Smooth muscle cell of the brain vasculature (primary cell): Measurements from ENCODE around the gene DDHD1.
"Not testable (repeated sequence)": the region's sequence is repeated elsewhere in the genome, so short reads cannot be mapped to it uniquely, and the experiment has no call there.

ENCODE experiments used
- DNase-seq: peaks from one replicate; pipeline ENCODE4 v3.0.0-alpha.2; 2012; ENCODE audit warnings: low read depth, low spot score

The DDHD1 gene

DNA sequence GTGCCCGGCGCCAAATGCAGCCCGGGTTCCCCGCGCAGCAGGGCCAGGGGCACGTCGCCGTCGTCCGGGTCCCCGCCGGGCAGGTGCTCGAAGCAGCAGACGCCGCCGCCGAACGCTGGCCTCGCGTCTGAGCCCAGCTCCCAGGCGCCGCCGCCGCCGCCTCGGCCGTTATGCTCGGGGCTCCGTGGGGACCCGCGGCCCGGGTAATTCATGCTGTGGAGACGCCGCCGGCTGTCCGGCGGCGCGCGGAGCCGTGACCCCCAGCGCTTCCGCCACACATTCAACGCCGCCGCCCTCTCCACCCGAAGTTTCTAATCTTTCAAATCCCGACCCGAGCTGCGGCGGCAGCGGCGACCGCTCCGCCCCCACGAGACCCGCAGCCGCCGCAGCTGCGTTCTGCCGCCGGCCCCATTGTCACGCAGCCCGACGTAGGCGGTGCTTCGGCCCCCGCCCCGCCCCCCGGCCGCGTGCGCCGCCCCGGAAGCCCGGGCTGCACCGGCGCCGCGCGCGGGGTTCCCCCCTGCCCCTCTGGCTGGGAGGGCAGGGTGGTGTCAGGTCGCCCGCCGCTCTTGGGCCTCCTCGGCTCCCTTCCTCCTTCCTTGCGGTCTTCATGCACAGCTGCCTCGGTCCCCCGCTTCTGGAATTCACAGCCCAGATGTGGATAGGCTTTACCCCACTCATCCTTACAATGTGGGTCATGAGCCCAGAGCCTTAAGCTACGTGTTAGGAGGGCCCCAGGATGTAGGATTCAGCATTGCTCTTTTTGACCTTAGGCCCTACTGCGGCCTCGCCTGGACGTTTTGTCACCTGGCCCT lies at the start of gene DDHD1:
Gene DDHD1 (minus strand): TSS at position 437 of the 815 bp plus-strand sequence. CDS start 225 bp downstream, at position 212.
- DNase-seq, result no peak

DNA sequence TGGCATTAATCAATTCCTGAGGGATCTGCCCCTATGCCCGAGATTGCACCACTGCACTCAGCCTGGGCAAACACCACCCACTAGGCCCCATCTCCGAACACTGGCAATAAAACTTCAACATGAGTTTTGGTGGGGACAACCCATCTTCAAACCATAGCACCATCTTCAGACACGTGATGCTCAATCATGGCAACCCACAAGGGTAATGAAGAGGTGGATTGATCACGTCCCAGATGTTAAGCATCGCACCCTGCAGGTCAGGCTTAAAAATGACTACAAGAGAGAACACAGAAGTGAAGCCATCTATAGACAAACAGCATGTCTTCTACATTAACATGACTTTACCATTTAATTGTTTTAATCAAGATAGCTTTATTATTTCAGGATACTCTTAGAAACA lies 42.8 kb upstream of the DDHD1 start:
- no peak for DNase-seq

GRCh38 chr14:53193193-53193592 lies 40.1 kb upstream of the DDHD1 start:
- no peak for DNase-seq

DNA sequence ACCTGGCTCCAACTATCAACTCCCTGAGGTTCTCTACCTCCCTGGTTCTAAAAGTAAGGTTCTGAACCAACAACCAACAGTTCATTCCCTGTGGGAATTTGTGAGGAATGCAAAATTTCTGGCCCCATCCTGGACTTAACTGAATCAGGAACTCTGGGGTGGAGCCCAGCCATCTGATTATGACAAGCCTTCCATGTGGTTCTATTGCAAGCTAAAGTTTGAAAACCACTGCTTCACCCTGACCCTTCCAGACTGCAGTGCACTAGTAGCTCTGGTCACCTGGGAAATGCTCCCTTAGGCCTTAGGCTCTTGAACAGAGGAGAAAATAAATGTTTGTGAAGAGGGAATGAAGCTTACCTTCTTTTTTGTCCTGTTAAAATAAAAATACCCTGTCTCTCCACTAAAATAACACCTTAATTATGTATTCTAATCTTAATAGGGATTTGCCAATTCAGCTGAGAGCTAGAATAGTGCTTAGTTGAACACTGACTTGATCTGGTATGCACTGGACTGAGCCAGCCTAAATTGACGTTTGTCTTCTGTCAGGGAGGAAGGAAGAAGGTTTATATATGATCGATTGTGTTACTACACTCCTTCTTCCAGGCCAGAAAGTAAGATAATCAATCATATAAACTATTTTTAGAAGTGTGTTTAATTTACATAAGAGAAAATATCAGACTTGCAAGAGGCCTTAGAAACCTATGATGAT lies 39.1 kb upstream of the DDHD1 start:
- DNase-seq, result no peak

GRCh38 chr14:53190938-53191337 lies 37.8 kb upstream of the DDHD1 start:
- DNase-seq, result no peak

GRCh38 chr14:53187921-53188463 lies 34.9 kb upstream of the DDHD1 start:
- no peak for DNase-seq

GRCh38 chr14:53186532-53186931 lies 33.4 kb upstream of the DDHD1 start:
- DNase-seq, result no peak

GRCh38 chr14:53183611-53184010 lies 30.5 kb upstream of the DDHD1 start:
- DNase-seq, result no peak

- no peak for DNase-seq
These were observed 29.9 kb upstream of the DDHD1 start for GRCh38 chr14:53183056-53183455.

- not testable (repeated sequence) for DNase-seq
These were observed 28.4 kb upstream of the DDHD1 start for GRCh38 chr14:53181463-53182081.

DNA sequence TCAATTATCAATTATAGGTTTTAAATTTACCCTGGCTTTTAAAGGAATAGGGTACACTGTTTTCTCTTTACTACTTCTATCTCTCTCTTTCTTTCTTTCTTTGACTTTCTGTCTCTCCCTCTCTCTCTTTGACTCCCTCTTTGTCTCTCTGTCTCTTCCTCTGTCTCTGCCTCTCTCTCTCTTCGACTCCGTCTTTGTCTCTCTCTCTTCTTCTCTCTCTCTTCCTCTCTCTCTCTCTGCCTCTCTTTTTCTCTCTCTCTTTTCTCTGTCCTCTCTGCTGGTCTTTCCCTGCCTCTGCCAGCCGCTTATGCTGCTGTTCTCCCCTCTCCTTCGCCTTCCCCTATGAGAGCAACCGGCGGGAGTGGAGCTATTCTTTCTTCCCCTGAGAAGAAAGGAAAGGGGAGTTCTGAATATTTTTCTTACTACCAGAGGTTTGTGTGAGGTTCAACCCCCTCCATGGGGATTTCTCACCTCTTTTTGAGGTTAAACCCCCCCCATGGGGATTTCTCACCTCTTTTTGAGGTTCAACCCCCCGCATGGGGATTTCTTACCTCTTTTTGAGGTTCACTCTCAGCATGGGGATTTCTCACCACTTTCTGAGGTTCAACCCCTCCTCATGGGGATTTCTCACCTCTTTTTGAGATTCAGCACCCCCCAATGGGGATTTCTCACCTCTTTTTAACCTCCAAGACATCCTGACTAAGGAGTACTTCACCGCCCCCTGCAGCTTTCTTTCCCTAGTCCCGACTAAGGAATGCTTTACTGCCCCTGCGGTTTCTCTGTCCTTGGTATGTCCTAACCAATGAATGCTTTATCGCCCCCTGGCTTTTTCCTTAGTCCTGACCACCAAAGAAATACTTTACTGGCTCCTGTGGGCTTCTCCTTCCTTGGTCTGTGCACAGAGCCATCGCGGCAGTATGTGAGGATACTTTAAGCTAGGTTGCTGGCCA lies 27.4 kb upstream of the DDHD1 start:
- DNase-seq, result no peak

DNA sequence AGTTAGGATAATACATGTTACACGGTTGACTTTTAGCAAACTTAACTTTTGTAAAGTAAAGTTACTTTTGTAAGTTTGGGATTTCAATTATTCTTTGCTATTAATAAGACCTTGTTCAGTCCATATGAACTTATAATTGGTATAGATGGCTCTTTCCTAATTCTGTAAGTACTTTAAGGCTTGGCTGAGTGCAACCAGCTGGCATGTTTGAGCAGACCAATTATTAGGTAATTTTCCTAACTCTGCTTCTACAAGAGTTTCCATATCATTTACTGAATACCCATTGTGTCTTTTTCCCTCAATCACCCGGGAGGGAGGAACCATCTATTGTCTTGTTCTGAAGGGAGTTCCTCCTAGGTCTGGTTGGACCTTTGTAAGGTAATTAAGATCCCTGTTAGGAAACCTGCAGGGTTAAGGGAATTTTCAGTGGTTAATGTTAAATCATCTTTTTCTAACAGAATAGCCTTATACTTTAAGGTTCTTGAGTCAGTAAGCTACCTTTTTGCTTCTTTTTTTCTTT lies 26.4 kb upstream of the DDHD1 start:
- DNase-seq, result not testable (repeated sequence)

DNA sequence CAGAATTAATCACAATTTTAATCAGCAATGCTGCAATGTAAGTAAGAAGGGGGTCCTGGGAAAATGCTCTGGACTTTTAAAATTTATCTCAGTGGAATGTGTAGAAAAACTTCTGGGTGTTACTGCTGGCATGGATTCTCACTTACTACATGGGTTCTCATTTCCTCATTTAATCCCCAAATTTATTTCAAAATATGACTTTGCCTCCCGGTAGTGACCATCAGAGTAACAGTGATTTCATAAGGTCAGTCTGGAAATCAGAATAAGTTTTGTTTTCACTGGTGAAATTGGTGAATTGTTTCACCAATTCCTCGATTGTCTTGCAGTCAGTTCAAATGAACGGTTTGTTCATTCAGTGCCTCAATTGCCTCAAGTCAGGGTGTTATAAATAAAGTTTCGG lies 22.3 kb upstream of the DDHD1 start:
- DNase-seq, result no peak

- DNase-seq, result no peak
These were observed 21.8 kb upstream of the DDHD1 start for GRCh38 chr14:53174918-53175317.

- DNase-seq, result no peak
These were observed 15.7 kb upstream of the DDHD1 start for GRCh38 chr14:53168786-53169185.

DNA sequence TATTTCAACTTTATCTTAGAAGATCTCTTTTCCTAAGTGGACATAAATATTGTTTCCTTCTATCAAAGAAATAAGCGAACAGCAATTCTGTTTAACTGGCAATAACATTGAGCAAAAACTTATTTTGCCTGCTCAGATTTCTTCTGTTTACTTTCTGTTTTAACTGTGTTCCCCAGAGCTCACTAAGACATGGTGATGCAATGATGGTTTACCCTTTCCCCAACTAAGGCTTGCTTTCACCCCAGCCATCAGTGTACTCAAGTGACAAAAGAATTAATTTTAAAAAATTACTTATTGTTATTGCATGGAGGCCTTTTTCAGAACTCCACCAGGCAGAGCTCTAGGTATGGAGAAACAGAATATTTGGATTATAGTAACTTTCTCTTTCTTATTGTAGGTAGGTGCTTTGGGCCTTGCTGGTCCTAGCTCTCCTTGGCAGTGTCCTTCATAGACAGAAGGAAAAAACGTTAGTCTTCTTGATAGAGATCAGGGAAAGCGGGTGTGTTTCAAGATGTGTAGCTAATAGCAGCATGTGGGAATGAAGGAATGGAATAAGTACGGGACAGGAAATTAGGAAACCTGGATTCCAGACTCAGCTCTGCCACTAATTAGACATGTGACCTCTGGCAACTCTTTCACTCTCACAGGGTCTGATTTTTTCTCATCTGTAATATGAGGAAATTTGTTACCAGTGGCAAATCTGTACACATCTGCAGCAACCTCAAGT lies 14.6 kb upstream of the DDHD1 start:
- no peak for DNase-seq

DNA sequence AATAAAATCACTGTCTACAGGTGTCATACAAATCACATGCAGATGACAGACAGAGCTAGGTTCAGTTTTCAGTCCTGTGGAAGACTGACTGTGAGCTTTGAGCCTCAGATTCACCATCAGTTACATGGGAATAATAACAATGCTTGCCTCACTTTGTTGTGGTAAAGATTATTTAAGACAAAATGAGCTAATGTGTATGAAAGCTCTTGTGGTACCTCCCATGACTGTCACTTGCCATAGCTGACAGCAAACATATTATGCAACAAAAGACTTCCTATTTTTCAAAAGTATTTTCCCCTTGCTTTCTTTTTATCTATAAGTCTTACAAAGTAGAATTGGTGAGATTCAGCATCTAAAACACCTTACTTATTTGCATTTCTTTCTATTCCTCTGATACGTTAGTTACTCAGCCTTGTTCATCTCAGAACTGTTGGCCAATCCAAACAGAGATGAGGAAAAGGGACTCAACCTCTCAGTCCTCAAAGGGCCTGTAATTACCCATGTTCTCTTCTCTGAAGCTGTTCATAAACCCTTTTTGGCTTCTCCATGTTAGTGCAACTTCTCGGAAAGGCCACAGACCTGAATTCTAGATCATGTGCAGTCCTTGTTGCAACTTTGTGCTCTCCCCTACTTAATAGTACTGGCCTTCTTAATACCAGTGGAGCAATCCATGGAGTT lies 8.8 kb upstream of the DDHD1 start:
- no peak for DNase-seq

DNA sequence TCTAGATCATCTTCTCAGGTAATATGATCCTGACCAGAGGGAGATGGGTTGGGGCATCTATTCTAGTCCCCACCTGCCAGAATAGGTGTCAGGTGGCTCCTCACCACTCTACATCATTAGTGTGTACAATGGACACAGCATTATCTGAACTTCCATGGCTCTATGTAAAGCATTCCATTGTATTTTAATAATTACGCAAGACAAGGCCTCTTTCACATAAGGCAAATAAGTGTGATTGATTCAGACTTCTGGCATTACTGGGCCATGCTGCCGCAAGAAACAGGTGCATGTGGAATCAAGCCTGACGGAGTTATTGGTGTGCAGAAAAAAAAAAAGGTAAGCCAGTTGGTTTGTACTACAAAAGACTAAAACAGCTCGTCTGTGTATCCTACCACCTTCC lies 3.1 kb upstream of the DDHD1 start:
- DNase-seq, result no peak

DNA sequence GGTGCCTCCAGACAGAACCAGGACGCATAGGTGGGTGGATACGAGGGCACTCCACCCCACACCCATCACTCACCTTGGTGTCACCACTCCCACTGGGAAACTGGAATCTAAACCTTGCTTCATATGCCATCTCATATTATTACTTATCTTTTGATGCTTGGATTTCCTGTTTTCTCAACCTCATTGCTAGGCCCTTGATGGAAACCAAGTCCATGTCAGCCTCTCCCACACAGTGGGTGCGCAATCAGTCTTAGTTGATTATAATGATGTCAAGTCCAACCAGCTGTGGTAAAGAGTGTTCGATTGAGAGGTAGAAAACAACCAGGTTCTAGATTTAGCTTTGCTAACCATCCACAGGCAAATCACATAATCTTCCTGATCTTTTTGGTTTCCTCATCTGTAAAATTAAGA lies 584 bp upstream of the DDHD1 start:
- no peak for DNase-seq
